ENCODE measurements around the gene EDN3. TPM values are rescaled to one million over a fixed set of nuclear protein-coding genes. Genes with fewer than 3 reads are reported as not detected.

The EDN3 gene
- total and polyA plus RNA-seq, 9 of the 15 experiments (the other 6 are each of a cell fraction or from before 2014, with no cell fraction given): not detected

DNA sequence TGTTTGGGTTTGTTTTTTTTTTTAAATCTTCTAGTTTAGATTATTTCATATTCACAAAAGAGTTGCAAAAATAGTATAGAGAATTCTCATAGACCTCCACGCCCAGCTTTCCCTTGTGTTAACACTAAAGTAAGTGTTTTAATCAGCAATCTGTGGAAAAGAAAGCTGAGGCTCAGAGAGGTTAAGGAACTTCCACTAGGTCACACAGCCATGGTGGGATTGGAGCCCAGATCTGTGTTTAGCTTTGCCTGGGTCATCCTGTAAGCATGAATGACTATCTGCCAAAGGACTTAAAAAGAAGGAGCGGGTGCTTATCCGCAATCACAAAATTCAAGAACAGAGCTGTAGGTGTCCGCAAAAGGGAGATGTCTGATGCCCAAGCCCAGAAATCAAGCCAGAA, 60.5 kb downstream of the EDN3 start:
- ChIA-PET CTCF (ENCODE audit: low intra/inter-chr PET ratio) (interaction anchor here (0.6 kb wide), 1 partner anchor 1123 kb away, joined by 3 read pairs; no protein-coding TSS in a partner anchor), POLR2A (no interaction called here)
- Histone ChIP-seq H3K79me2 (ENCODE audit: control insufficient read depth, insufficient read depth, low read length) (no peaks in the 10 kb centered on the region), H3K36me3 (ENCODE audit: control insufficient read depth, insufficient read depth, low read length) (no peaks in the 10 kb centered on the region), H4K20me1 (replicated peaks; ENCODE audit: control insufficient read depth, insufficient read depth, low read length) (peaks cover 5% of the 10 kb centered on the region), H3K9me1 (ENCODE audit: control insufficient read depth, insufficient read depth, low read length) (no peaks in the 10 kb centered on the region), H2AFZ (ENCODE audit: low read depth, low read length) (no peak overlapping the region), H3K4me2 (ENCODE audit: insufficient read depth, low read length) (no peak overlapping the region), H3K4me1 (replicated peaks in 1 of 2; ENCODE audit: control insufficient read depth in 2 of 2, insufficient read depth in 2 of 2, low read length in 2 of 2) (no peaks in the 10 kb centered on the region), H3K9me3 (replicated peaks; ENCODE audit: control insufficient read depth, insufficient read depth, low read depth, low read length) (no peaks in the 10 kb centered on the region), H3K4me3 (no peak overlapping the region), H3K27me3 (ENCODE audit: control insufficient read depth in 2 of 2, insufficient read depth in 2 of 2, low read length in 2 of 2) (peaks cover 21 to 32% of the 10 kb centered on the region in 2 experiments; a peak in 4 of 5 replicates), H3K27ac (ENCODE audit: extremely low read depth, low read depth, low read length) (no peak overlapping the region), H3K9ac (ENCODE audit: insufficient read depth in 1 of 2, low read depth in 2 of 2, low read length in 2 of 2) (no peak overlapping the region)
- 8% methylated on average over 4 of the region's 4 CpGs for WGBS (ENCODE audit: insufficient coverage, low coverage, missing lambda C conversion rate)
- TF ChIP-seq RBM25 (IDR thresholded peaks at IDR 0.05; ENCODE audit: low read depth, low read length, severe bottlenecking): peak; percentile 68
- TF ChIP-seq MBD2 (IDR thresholded peaks at IDR 0.05; ENCODE audit: borderline replicate concordance, low read depth): no peak
- TF ChIP-seq ZNF184 (CRISPR knock-in tag; IDR thresholded peaks at IDR 0.05): no peak
- TF ChIP-seq ZNF146 (CRISPR knock-in tag; IDR thresholded peaks at IDR 0.05; ENCODE audit: unreplicated experiment): no peak
- TF ChIP-seq POLR3G (IDR thresholded peaks at IDR 0.05; ENCODE audit: extremely low read depth, insufficient read length, insufficient replicate concordance): no peak
- no peak for TF ChIP-seq CBFB (CRISPR knock-in tag; IDR thresholded peaks at IDR 0.05)
- TF ChIP-seq HNRNPH1 (optimal IDR thresholded peaks at IDR 0.05; ENCODE audit: low read depth, low read length): no peak
- TF ChIP-seq ESRRA (IDR thresholded peaks at IDR 0.05; ENCODE audit: borderline replicate concordance, low read depth): no peak
- TF ChIP-seq CHD4 (IDR thresholded peaks at IDR 0.05; ENCODE audit: insufficient read depth, insufficient replicate concordance, low read depth, low read length, poor library complexity, severe bottlenecking): no peak
- no peak for TF ChIP-seq MEIS2 (IDR thresholded peaks at IDR 0.05; ENCODE audit: partially characterized antibody)
- TF ChIP-seq ZFP36 (IDR thresholded peaks at IDR 0.05; ENCODE audit: low read depth, low read length, partially characterized antibody): peak; percentile 66
- ATAC-seq (no peak), DNase-seq (ENCODE audit: extremely low read depth in 1 of 4, low spot score in 3 of 4) (no peak), FAIRE-seq (no peak)
- intact Hi-C loops (cut with micrococcal nuclease) (no loop called here), in situ Hi-C loops (cut with MboI) (no loop called here)
- BruUV-seq (replicated peaks): no TSS peak

Data from K562 (cell line).